K562 (cell line): ENCODE measurements around the gene KIF27. TPM values are rescaled to one million over a fixed set of nuclear protein-coding genes. Genes with fewer than 3 reads are reported as not detected.

Experiments used
- ATAC-seq: fragments of 200-7000 bp; cut with Tn5 transposase; 3 replicates; pipeline ENCODE4 v1.9.1; 2020; ENCODE audit warnings: moderate library complexity
- BruUV-seq: library from RNA; stranded (reverse); fragments of 400-500 nt; replicated peaks from 2 replicates; lab custom pipeline; 2021; lab: Mats Ljungman, UMichigan
- CTCF ChIA-PET: fragments of 300-600 bp; formaldehyde crosslinking; extraction: SDS; loops from one replicate; lab custom pipeline; 2021; ENCODE audit warnings: low intra/inter-chr PET ratio; lab: Yijun Ruan, JAX
- POLR2A ChIA-PET: fragments of 300-600, 350-650 bp; sonication (Branson Sonifier 250); formaldehyde crosslinking; extraction: SDS; loops from one replicate; lab custom pipeline; 2021; ENCODE audit warnings: antibody characterized with exemption, inconsistent platforms; lab: Yijun Ruan, JAX
- DNase-seq, 4 experiments: peaks; one replicate each; pipeline versions ENCODE4 v3.0.0 to v3.0.0-alpha.2; 2011 to 2018; ENCODE audit warnings: low spot score in 3 of 4, mixed read lengths in 3 of 4; ENCODE audit errors: extremely low read depth in 1 of 4
- FAIRE-seq: peaks from 2 replicates; lab custom pipeline; 2011; peaks lifted over from hg19 to GRCh38; lab: Jason Lieb, UNC
- H2AFZ ChIP-seq: 2 replicates; pipeline ENCODE4 v1.6.0; 2011; ENCODE audit warnings: low read depth, low read length, control low read depth, inconsistent platforms
- H3K27ac ChIP-seq: fragments of 200-600 bp; 3 replicates; pipeline ENCODE4 v1.8.0; 2011; ENCODE audit warnings: low read depth, mild to moderate bottlenecking, control low read depth, inconsistent platforms, low read length, moderate library complexity, mixed read lengths; ENCODE audit errors: extremely low read depth
- H3K27me3 ChIP-seq, 2 experiments: fragments of 300-600 bp in 1 of 2; 2 replicates in 1 of 2; 3 replicates in 1 of 2; pipeline versions ENCODE4 v1.6.0 to v1.8.0; 2011; ENCODE audit warnings: inconsistent platforms in 2 of 2, low read length in 2 of 2, mild to moderate bottlenecking in 1 of 2, mixed read lengths in 1 of 2, moderate library complexity in 1 of 2; ENCODE audit not compliant: control insufficient read depth in 2 of 2, insufficient read depth in 2 of 2
- H3K36me3 ChIP-seq: fragments of 300-600 bp; 3 replicates; pipeline ENCODE4 v1.8.0; 2011; ENCODE audit warnings: mild to moderate bottlenecking, low read length, inconsistent platforms; ENCODE audit not compliant: control insufficient read depth, insufficient read depth
- H3K4me1 ChIP-seq, 2 experiments: fragments of 200-600 bp in 1 of 2; replicated peaks in 1 of 2; 2 replicates in 1 of 2; 3 replicates in 1 of 2; pipeline versions ENCODE4 v1.5.1 to v1.8.0; 2011; ENCODE audit warnings: inconsistent platforms in 2 of 2, low read length in 2 of 2, mild to moderate bottlenecking in 1 of 2, mixed read lengths in 1 of 2, moderate library complexity in 1 of 2; ENCODE audit not compliant: control insufficient read depth in 2 of 2, insufficient read depth in 2 of 2
- H3K4me2 ChIP-seq: 2 replicates; pipeline ENCODE4 v1.6.1; 2011; ENCODE audit warnings: low read length, control low read depth, inconsistent platforms, mixed read lengths; ENCODE audit not compliant: insufficient read depth
- H3K4me3 ChIP-seq: fragments of 200-600 bp; sonication (generic), shearing (Covaris generic); 2 replicates; pipeline ENCODE4 v1.5.1; 2016; ENCODE audit warnings: control low read depth, inconsistent platforms
- H3K79me2 ChIP-seq: fragments of 200-600 bp; 3 replicates; pipeline ENCODE4 v1.8.0; 2011; ENCODE audit warnings: low read length, inconsistent platforms; ENCODE audit not compliant: control insufficient read depth, insufficient read depth
- H3K9ac ChIP-seq, 2 experiments: 2 replicates each; pipeline versions ENCODE4 v1.6.0 to v1.6.1; 2011; ENCODE audit warnings: low read depth in 2 of 2, low read length in 2 of 2, control low read depth in 1 of 2, inconsistent platforms in 1 of 2, mild to moderate bottlenecking in 1 of 2, mixed read lengths in 1 of 2; ENCODE audit not compliant: insufficient read depth in 1 of 2
- H3K9me1 ChIP-seq: one replicate; pipeline ENCODE4 v1.6.0; 2011; ENCODE audit warnings: inconsistent platforms, mild to moderate bottlenecking, low read length, moderate library complexity; ENCODE audit not compliant: control insufficient read depth, insufficient read depth
- H3K9me3 ChIP-seq: replicated peaks from 2 replicates; pipeline ENCODE4 v1.5.1; 2011; ENCODE audit warnings: low read depth, low read length, inconsistent platforms; ENCODE audit not compliant: control insufficient read depth, insufficient read depth
- H4K20me1 ChIP-seq: replicated peaks from 2 replicates; pipeline ENCODE4 v1.6.1; 2011; ENCODE audit warnings: low read length, inconsistent platforms, mixed read lengths; ENCODE audit not compliant: control insufficient read depth, insufficient read depth
- CEBPB ChIP-seq: fragments of 450-650 bp; IDR thresholded peaks from 2 replicates; pipeline ENCODE4 v1.6.1; 2016; ENCODE audit warnings: missing genetic modification characterization, missing compliant biosample characterization
- CEBPG ChIP-seq, 3 experiments: fragments of 200-800 bp in 1 of 3; sonication (Bioruptor generic) in 1 of 3; sonication (generic) in 1 of 3; formaldehyde crosslinking in 1 of 3; IDR thresholded peaks in 2 of 3; conservative IDR thresholded peaks in 1 of 3; 2 replicates each; pipeline versions ENCODE4 v1.6.1 to v1.8.0; 2016 to 2022; ENCODE audit warnings: missing compliant biosample characterization in 2 of 3, missing genetic modification characterization in 2 of 3, mild to moderate bottlenecking in 1 of 3, missing genetic modification reagents in 1 of 3
- HOXB6 ChIP-seq: fragments of 250-450 bp; sonication (Bioruptor Pico); IDR thresholded peaks from 2 replicates; pipeline ENCODE4 v1.5.1; 2022; ENCODE audit warnings: mild to moderate bottlenecking, borderline replicate concordance
- ZNF146 ChIP-seq: IDR thresholded peaks from one replicate; pipeline ENCODE4 v1.6.1; 2018; ENCODE audit warnings: missing compliant biosample characterization; ENCODE audit not compliant: unreplicated experiment
- WGBS: fragments of 100-300 bp; shearing (Covaris generic); methylation state at CpG from one replicate; pipeline ENCODE4 v1.1.6; 2016; ENCODE audit warnings: low coverage, mixed read lengths; ENCODE audit not compliant: insufficient coverage; ENCODE audit errors: missing lambda C conversion rate; 5-methylcytosine and 5-hydroxymethylcytosine counted together
- in situ Hi-C: fragments of 300-500 bp; cut with MboI; formaldehyde crosslinking; loops from 4 replicates; pipeline ENCODE4 v1.15.0; 2018; ENCODE audit warnings: inconsistent platforms, mixed read lengths
- intact Hi-C: fragments of 100-400 bp; cut with micrococcal nuclease; formaldehyde crosslinking; loops from 2 replicates; pipeline ENCODE4 v1.14.2; 2022
- polyA plus RNA-seq, 8 experiments: library from polyadenylated mRNA; depleted of rRNA in 4 of 8; stranded (reverse) in 5 of 8; unstranded in 3 of 8; fragments of >200 nt; fragmentation: Nextera tagmentation in 2 of 8; fragmentation: Illumina TruSeq in 1 of 8; extraction: Ambion mirVana in 2 of 8; extraction: Trizol in 1 of 8; gene quantifications; 2 replicates each; pipeline versions ENCODE4 v1.2.1 to v1.2.3, GENCODE V29; 2011 to 2014; ENCODE audit warnings: inconsistent platforms in 1 of 8, missing spikeins in 1 of 8
- total RNA-seq, 7 experiments: library from RNA; depleted of rRNA in 6 of 7; stranded (reverse); fragments of >200 nt in 6 of 7; fragmentation: Illumina TruSeq in 2 of 7; extraction: Trizol in 2 of 7; gene quantifications; 2 replicates each; pipeline versions ENCODE4 v1.2.1 to v1.2.3, GENCODE V29; 2011 to 2021; ENCODE audit warnings: low replicate concordance in 1 of 7
- TF ChIP-seq, protein P1 (sequence below), 2 experiments: fragments of 450-650 bp in 1 of 2; sonication (generic) in 1 of 2; formaldehyde crosslinking in 1 of 2; IDR thresholded peaks in 1 of 2; conservative IDR thresholded peaks in 1 of 2; 2 replicates each; pipeline versions ENCODE4 v1.6.1 to v1.8.1; 2016 to 2023; ENCODE audit warnings: mild to moderate bottlenecking in 2 of 2, moderate library complexity in 2 of 2, inconsistent platforms in 1 of 2, missing genetic modification reagents in 1 of 2
- TF ChIP-seq, protein P2 (sequence below): fragments of 250-450 bp; sonication (Bioruptor Pico); IDR thresholded peaks from 2 replicates; pipeline ENCODE4 v1.8.0; 2022; ENCODE audit warnings: moderate library complexity, mild to moderate bottlenecking, inconsistent platforms

KIF27 gene
- total and polyA plus RNA-seq, 9 of the 15 experiments (the other 6 are each of a cell fraction or from before 2014, with no cell fraction given) = 0.32 to 2.4 (median 0.98) TPM

DNA sequence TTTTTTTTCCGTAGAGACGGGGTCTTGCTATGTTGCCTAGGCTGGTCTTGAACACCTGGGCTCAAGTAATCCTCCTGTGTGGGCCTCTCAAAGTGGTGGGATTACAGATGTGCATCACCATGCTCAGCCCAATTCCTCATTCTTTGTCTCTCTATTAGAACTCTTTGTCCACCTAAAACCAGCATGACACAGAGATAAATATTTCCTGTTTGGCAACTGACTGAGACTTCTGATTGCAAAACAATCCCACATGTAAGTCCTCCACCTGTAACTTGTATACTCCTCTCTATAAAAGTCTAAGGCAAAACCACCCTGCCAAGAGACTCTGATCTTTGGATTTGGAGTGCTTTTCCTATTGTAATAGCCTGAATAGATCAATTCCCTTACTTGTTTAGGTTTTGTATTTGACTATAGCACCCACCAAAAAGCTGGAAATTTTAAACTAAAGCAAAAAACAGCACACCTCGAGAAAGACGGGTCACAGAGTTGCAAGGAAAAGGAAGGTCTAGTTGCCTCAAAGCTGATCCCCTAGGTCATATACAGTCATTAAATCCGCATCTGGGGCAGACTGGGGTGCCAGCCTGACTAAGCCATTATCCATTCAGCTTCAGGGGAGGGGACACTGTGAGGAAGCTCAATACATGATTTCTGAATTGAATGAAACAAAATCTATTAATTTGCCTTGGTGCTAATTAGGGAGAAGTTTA is 13.5 kb upstream of the KIF27 start:
- peaks cover 16% of the 10 kb centered on the region; the same call in 1 of the 3 replicates for H3K36me3 ChIP-seq
- 23% methylated on average over 3 of the region's 5 CpGs for WGBS
- TF ChIP-seq HOXB6 (no peak), CEBPB (tag) (peak; percentile 26; the same call in 1 of the 2 replicates)
- H3K9me3 ChIP-seq = no peaks in the 10 kb centered on the region
- ChIA-PET POLR2A (interaction anchor here (0.6 to 0.7 kb wide), 2 partner anchors 22 to 60 kb away, joined by 3 read pairs; a partner anchor contains a TSS), CTCF (no interaction called here)
- H3K4me2 ChIP-seq = no peak overlapping the region
- no peaks in the 10 kb centered on the region for H4K20me1 ChIP-seq
- H3K9ac ChIP-seq = no peak overlapping the region
- ATAC-seq (no peak), DNase-seq (no peak), FAIRE-seq (no peak)
- H3K9me1 ChIP-seq = no peaks in the 10 kb centered on the region
- H3K79me2 ChIP-seq = no peaks in the 10 kb centered on the region
- intact Hi-C loops (no loop called here), in situ Hi-C loops (loop anchor here (5.0 kb wide), 1 partner anchor 328 kb away; no protein-coding TSS in a partner anchor)
- no peaks in the 10 kb centered on the region for H3K27me3 ChIP-seq
- H3K4me3 ChIP-seq = no peak overlapping the region
- BruUV-seq = no TSS peak
- no peak overlapping the region for H2AFZ ChIP-seq
- no peaks in the 10 kb centered on the region for H3K4me1 ChIP-seq
- H3K27ac ChIP-seq = no peak overlapping the region

DNA sequence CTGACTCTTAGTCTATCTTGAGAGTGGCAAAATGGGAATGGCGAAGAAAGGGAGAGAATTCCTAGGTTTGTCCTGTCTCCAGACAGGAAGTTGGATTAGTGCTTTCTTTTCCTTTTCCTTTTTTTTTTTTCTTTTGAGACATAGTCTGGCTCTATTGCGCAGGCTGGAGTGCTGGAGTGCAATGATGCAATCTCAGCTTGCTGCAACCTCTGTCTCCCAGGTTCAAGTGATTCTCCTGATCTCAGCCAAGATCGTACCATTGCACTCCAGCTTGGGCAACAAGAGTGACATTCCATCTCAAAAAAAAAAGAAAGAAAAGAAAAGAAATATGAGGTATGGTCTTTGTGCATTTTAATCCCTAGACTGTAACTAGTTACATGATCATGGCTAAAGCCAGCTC is 12.6 kb upstream of the KIF27 start:
- ChIA-PET CTCF (no interaction called here), POLR2A (interaction anchor here (0.6 kb wide), 1 partner anchor 59 kb away, joined by 3 read pairs; no protein-coding TSS in a partner anchor)
- no peaks in the 10 kb centered on the region for H3K79me2 ChIP-seq
- H2AFZ ChIP-seq = no peak overlapping the region
- no peak overlapping the region for H3K27ac ChIP-seq
- ATAC-seq (no peak), DNase-seq (no peak), FAIRE-seq (no peak)
- H3K4me2 ChIP-seq = no peak overlapping the region
- WGBS = 20% methylated on average over 2 of the region's 3 CpGs
- no peak overlapping the region for H3K4me3 ChIP-seq
- H3K27me3 ChIP-seq = no peaks in the 10 kb centered on the region
- no peaks in the 10 kb centered on the region for H3K9me3 ChIP-seq
- no peaks in the 10 kb centered on the region for H3K4me1 ChIP-seq
- TF ChIP-seq ZNF146 (CRISPR knock-in tag) (no peak), CEBPG (CRISPR knock-in tag; IDR thresholded peaks at IDR 0.05) (no peak), CEBPG (tag; conservative IDR thresholded peaks at IDR 0.05 in 1 of 2, IDR thresholded peaks at IDR 0.05 in 1 of 2) (peak; percentile 77 to 83), CEBPB (tag) (peak; percentile 56)
- TF ChIP-seq, protein P1, sequence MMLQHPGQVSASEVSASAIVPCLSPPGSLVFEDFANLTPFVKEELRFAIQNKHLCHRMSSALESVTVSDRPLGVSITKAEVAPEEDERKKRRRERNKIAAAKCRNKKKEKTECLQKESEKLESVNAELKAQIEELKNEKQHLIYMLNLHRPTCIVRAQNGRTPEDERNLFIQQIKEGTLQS (IDR thresholded peaks at IDR 0.05) = peak; percentile 38; the same call in 1 of the 2 replicates
- TF ChIP-seq, protein P1 (CRISPR knock-in tag; conservative IDR thresholded peaks at IDR 0.05) = no peak
- TF ChIP-seq, protein P2, sequence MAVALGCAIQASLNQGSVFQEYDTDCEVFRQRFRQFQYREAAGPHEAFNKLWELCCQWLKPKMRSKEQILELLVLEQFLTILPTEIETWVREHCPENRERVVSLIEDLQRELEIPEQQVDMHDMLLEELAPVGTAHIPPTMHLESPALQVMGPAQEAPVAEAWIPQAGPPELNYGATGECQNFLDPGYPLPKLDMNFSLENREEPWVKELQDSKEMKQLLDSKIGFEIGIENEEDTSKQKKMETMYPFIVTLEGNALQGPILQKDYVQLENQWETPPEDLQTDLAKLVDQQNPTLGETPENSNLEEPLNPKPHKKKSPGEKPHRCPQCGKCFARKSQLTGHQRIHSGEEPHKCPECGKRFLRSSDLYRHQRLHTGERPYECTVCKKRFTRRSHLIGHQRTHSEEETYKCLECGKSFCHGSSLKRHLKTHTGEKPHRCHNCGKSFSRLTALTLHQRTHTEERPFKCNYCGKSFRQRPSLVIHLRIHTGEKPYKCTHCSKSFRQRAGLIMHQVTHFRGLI = no peak
- intact Hi-C loops (no loop called here), in situ Hi-C loops (no loop called here)
- peaks cover 9% of the 10 kb centered on the region; the same call in 1 of the 3 replicates for H3K36me3 ChIP-seq
- H3K9me1 ChIP-seq = no peaks in the 10 kb centered on the region
- no peak overlapping the region for H3K9ac ChIP-seq
- BruUV-seq = no TSS peak
- no peaks in the 10 kb centered on the region for H4K20me1 ChIP-seq
